ENCODE measurements around the gene CMSS1. TPM values are rescaled to one million over a fixed set of nuclear protein-coding genes. Genes with fewer than 3 reads are reported as not detected.

The CMSS1 gene
- total and polyA plus RNA-seq, 2 of the 13 experiments (the other 11 are each of a cell fraction or from before 2014, with no cell fraction given) = 6.4 to 48.7 TPM

DNA sequence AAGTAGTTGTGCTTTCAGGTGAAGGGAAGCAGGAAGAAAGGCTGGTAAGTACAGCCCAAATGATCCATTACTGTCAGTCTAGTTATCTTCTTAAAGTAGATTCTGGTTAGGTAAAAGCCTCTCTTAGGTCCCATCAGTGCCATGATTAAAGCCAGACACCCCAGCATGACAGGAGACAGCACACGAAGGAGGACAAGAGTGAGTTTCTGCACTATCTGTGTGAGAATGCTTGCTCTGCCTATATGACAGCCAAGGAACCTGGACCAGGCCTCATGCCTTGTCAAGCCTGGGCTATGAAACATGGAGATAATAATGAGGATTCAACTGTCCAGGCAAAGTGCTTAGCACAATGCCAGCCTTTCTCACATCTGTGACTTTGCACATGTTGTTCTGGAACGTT lies 310.1 kb downstream of the CMSS1 start:
- Histone ChIP-seq H3K79me2 (ENCODE audit: insufficient read depth, low read length) (no peaks in the 10 kb centered on the region), H3K27me3 (ENCODE audit: control insufficient read depth in 1 of 2, insufficient read depth in 2 of 2, low read length in 2 of 2) (no peaks in the 10 kb centered on the region), H4K20me1 (ENCODE audit: insufficient read depth, low read length) (no peaks in the 10 kb centered on the region), H3K9ac (ENCODE audit: insufficient read depth, low read depth, low read length) (no peak overlapping the region), H3K4me1 (ENCODE audit: insufficient read depth, low read length) (no peaks in the 10 kb centered on the region), H3K4me3 (replicated peaks in 1 of 3; ENCODE audit: insufficient read depth in 1 of 3, low read depth in 2 of 3, low read length in 3 of 3) (no peak overlapping the region), H3K9me3 (ENCODE audit: low read length) (no peaks in the 10 kb centered on the region), H3K27ac (ENCODE audit: extremely low read length, insufficient read depth, low read length) (no peak overlapping the region), H3K4me2 (ENCODE audit: low read depth, low read length) (no peak overlapping the region), H3K36me3 (replicated peaks in 1 of 2; ENCODE audit: control insufficient read depth in 1 of 2, insufficient read depth in 2 of 2, low read length in 2 of 2) (no peaks in the 10 kb centered on the region), H2AFZ (ENCODE audit: low read length) (no peak overlapping the region)
- ATAC-seq (no peak), DNase-seq (ENCODE audit: low spot score) (no peak), FAIRE-seq (no peak)
- ChIA-PET POLR2A (no interaction called here), CTCF (ENCODE audit: low intra/inter-chr PET ratio, low total read pairs) (no interaction called here)
- TF ChIP-seq ATF7-NPFF (CRISPR knock-in tag; IDR thresholded peaks at IDR 0.05; ENCODE audit: low read depth) (no peak), JARID2 (CRISPR knock-in tag; IDR thresholded peaks at IDR 0.05; ENCODE audit: insufficient replicate concordance) (no peak)
- in situ Hi-C loops (cut with HindIII; ENCODE audit: extremely low pct_ligation_motif_present, low pct_unique_long_range_greater_than_20kb) = no loop called here
- no TSS peak for BruUV-seq (replicated peaks)
- intact Hi-C loops (cut with micrococcal nuclease; ENCODE audit: unreplicated experiment) = no loop called here
- 97% methylated on average over 2 of the region's 2 CpGs for WGBS (ENCODE audit: low lambda C conversion rate)

DNA sequence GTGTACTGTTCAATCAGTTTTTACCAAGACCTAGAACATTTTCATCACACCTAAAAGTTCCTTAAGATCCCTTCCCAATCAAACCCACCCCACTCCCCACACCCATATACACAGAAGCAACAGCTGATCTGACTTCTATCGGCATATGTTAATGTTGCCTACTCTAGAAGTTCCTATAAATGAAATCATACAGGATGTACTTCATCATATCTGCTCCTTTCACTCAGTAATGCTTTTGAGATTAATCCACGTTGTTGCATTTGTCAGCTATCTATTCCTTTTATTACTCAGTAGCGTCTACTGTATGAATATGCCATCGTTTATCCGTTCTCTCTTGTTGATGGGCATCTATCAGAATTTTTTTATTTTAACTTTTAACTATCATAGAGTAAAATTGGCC lies 310.9 kb downstream of the CMSS1 start:
- TF ChIP-seq ZNF879 (CRISPR knock-in tag; IDR thresholded peaks at IDR 0.05) (no peak), TOE1 (CRISPR knock-in tag; IDR thresholded peaks at IDR 0.05) (no peak)
- POLR2A ChIA-PET = no interaction called here
- DNase-seq (ENCODE audit: low spot score) = no peak
- H3K4me2 ChIP-seq (ENCODE audit: low read depth, low read length) = no peak overlapping the region
- over 99% methylated on average over 5 of the region's 5 CpGs for WGBS (ENCODE audit: low lambda C conversion rate)
- no peaks in the 10 kb centered on the region for H3K79me2 ChIP-seq (ENCODE audit: insufficient read depth, low read length)
- H3K36me3 ChIP-seq (replicated peaks in 1 of 2; ENCODE audit: control insufficient read depth in 1 of 2, insufficient read depth in 2 of 2, low read length in 2 of 2) = no peaks in the 10 kb centered on the region
- no peaks in the 10 kb centered on the region for H3K27me3 ChIP-seq (ENCODE audit: control insufficient read depth in 1 of 2, insufficient read depth in 2 of 2, low read length in 2 of 2)
- intact Hi-C loops (cut with micrococcal nuclease; ENCODE audit: unreplicated experiment) = no loop called here
- no peak overlapping the region for H3K4me3 ChIP-seq (replicated peaks in 1 of 3; ENCODE audit: insufficient read depth in 1 of 3, low read depth in 2 of 3, low read length in 3 of 3)
- H3K27ac ChIP-seq (ENCODE audit: extremely low read length, insufficient read depth, low read length) = no peak overlapping the region
- no peaks in the 10 kb centered on the region for H4K20me1 ChIP-seq (ENCODE audit: insufficient read depth, low read length)
- in situ Hi-C loops (cut with HindIII; ENCODE audit: extremely low pct_ligation_motif_present, low pct_unique_long_range_greater_than_20kb) = no loop called here
- no peak for FAIRE-seq
- ATAC-seq = no peak
- no peak overlapping the region for H2AFZ ChIP-seq (ENCODE audit: low read length)
- no peaks in the 10 kb centered on the region for H3K9me3 ChIP-seq (ENCODE audit: low read length)
- CTCF ChIA-PET (ENCODE audit: low intra/inter-chr PET ratio, low total read pairs) = no interaction called here
- BruUV-seq (replicated peaks) = no TSS peak
- no peak overlapping the region for H3K9ac ChIP-seq (ENCODE audit: insufficient read depth, low read depth, low read length)
- no peaks in the 10 kb centered on the region for H3K4me1 ChIP-seq (ENCODE audit: insufficient read depth, low read length)

Data from HepG2 (cell line).